GM12875 (cell line): ENCODE data around the gene FAM200B.

Experiments
- H3K4me3 ChIP-seq: one replicate; pipeline ENCODE4 v1.5.1; 2011; ENCODE audit warnings: low read depth, low read length, control low read depth
- CTCF ChIP-seq: IDR thresholded peaks from 2 replicates; pipeline ENCODE4 v1.5.1; 2011; ENCODE audit warnings: low read depth, mild to moderate bottlenecking, control low read depth, inconsistent platforms, low read length, moderate library complexity, borderline replicate concordance; ENCODE audit not compliant: insufficient read depth

The FAM200B gene

GRCh38 chr4:15735536-15735935 lies 53.9 kb downstream of the FAM200B start:
- TF ChIP-seq CTCF: no peak
- no peak overlapping the region for H3K4me3 ChIP-seq

- no peak overlapping the region for H3K4me3 ChIP-seq
- TF ChIP-seq CTCF: no peak
Measured at GRCh38 chr4:15736514-15737050, 55.0 kb downstream of the FAM200B start.

- no peak overlapping the region for H3K4me3 ChIP-seq
- TF ChIP-seq CTCF: no peak
Measured at GRCh38 chr4:15737255-15737654, 55.6 kb downstream of the FAM200B start.

GRCh38 chr4:15738877-15739276 lies 57.2 kb downstream of the FAM200B start:
- no peak overlapping the region for H3K4me3 ChIP-seq
- no peak for TF ChIP-seq CTCF
